IMR-90 (cell line): ENCODE data around the gene FCER1A. TPM values are rescaled to one million over a fixed set of nuclear protein-coding genes. Genes with fewer than 3 reads are reported as not detected.

ENCODE experiments used
- ATAC-seq: fragments of 200-7000 bp; cut with Tn5 transposase; 2 replicates; pipeline ENCODE4 v1.9.1; 2020; ENCODE audit warnings: low read depth, mild to moderate bottlenecking, moderate library complexity
- BruUV-seq: library from RNA; stranded (reverse); fragments of 400-500 nt; replicated peaks from 2 replicates; lab custom pipeline; 2021; lab: Mats Ljungman, UMichigan
- CTCF ChIA-PET: fragments of 300-600 bp; formaldehyde crosslinking; extraction: SDS; loops from one replicate; lab custom pipeline; 2021; ENCODE audit warnings: antibody characterized with exemption; lab: Yijun Ruan, JAX
- POLR2A ChIA-PET: fragments of 300-600 bp; sonication (Branson Sonifier 250); formaldehyde crosslinking; loops from one replicate; lab custom pipeline; 2022; ENCODE audit warnings: antibody characterized with exemption; ENCODE audit not compliant: unreplicated experiment; lab: Charles Lee
- DNase-seq: peaks from one replicate; pipeline ENCODE4 v3.0.0; 2013
- H2AFZ ChIP-seq: replicated peaks from 2 replicates; pipeline ENCODE3; 2013; ENCODE audit warnings: low read length, mild to moderate bottlenecking; ENCODE audit not compliant: poor library complexity
- H2AK5ac ChIP-seq: 2 replicates; pipeline ENCODE4 v1.6.1; 2013; ENCODE audit warnings: low read depth, low read length, inconsistent platforms
- H2AK9ac ChIP-seq: replicated peaks from 2 replicates; pipeline ENCODE3; 2013; ENCODE audit warnings: mild to moderate bottlenecking, low read depth, low read length, moderate library complexity; ENCODE audit not compliant: poor library complexity
- H2BK120ac ChIP-seq: 2 replicates; pipeline ENCODE4 v1.6.1; 2013; ENCODE audit warnings: low read depth, low read length, inconsistent platforms
- H2BK15ac ChIP-seq: 3 replicates; pipeline ENCODE4 v1.6.1; 2013; ENCODE audit warnings: low read depth, low read length, inconsistent platforms
- H2BK20ac ChIP-seq: 2 replicates; pipeline ENCODE4 v1.6.1; 2013; ENCODE audit warnings: low read depth, mild to moderate bottlenecking, inconsistent platforms, low read length, moderate library complexity
- H2BK5ac ChIP-seq: 2 replicates; pipeline ENCODE4 v1.6.1; 2013; ENCODE audit warnings: mild to moderate bottlenecking, low read depth, low read length, inconsistent platforms; ENCODE audit not compliant: poor library complexity, severe bottlenecking
- H3K14ac ChIP-seq: replicated peaks from 2 replicates; pipeline ENCODE4 v1.6.1; 2013; ENCODE audit warnings: low read depth, low read length, inconsistent platforms
- H3K18ac ChIP-seq: 2 replicates; pipeline ENCODE4 v1.6.1; 2013; ENCODE audit warnings: low read depth, low read length, control low read depth
- H3K23ac ChIP-seq: 2 replicates; pipeline ENCODE4 v1.6.1; 2013; ENCODE audit warnings: low read depth, low read length, inconsistent platforms
- H3K27ac ChIP-seq: 2 replicates; pipeline ENCODE4 v1.5.1; 2013; ENCODE audit warnings: mild to moderate bottlenecking, control low read depth, low read length; ENCODE audit not compliant: insufficient read depth
- H3K27me3 ChIP-seq: 2 replicates; pipeline ENCODE4 v1.6.1; 2013; ENCODE audit warnings: low read length; ENCODE audit not compliant: control insufficient read depth, insufficient read depth
- H3K36me3 ChIP-seq: 2 replicates; pipeline ENCODE4 v1.6.1; 2013; ENCODE audit warnings: low read length, mixed read lengths; ENCODE audit not compliant: control insufficient read depth, insufficient read depth
- H3K4ac ChIP-seq: 2 replicates; pipeline ENCODE4 v1.6.1; 2013; ENCODE audit warnings: low read depth, low read length, inconsistent platforms
- H3K4me1 ChIP-seq: 2 replicates; pipeline ENCODE4 v1.6.1; 2013; ENCODE audit warnings: low read length, mixed read lengths; ENCODE audit not compliant: control insufficient read depth, insufficient read depth
- H3K4me2 ChIP-seq: 2 replicates; pipeline ENCODE4 v1.6.1; 2013; ENCODE audit warnings: low read depth, mild to moderate bottlenecking, control low read depth, low read length, moderate library complexity
- H3K4me3 ChIP-seq: 2 replicates; pipeline ENCODE4 v1.5.1; 2013; ENCODE audit warnings: low read depth, mild to moderate bottlenecking, control low read depth, low read length, moderate library complexity; ENCODE audit not compliant: insufficient read depth
- H3K56ac ChIP-seq: 2 replicates; pipeline ENCODE4 v1.6.1; 2013; ENCODE audit warnings: low read length, inconsistent platforms; ENCODE audit not compliant: insufficient read depth; ENCODE audit errors: extremely low read depth
- H3K79me1 ChIP-seq, 2 experiments: 2 replicates each; pipeline ENCODE4 v1.6.1; 2013; ENCODE audit warnings: low read length in 2 of 2, inconsistent platforms in 1 of 2, low read depth in 1 of 2
- H3K9ac ChIP-seq: 2 replicates; pipeline ENCODE4 v1.6.1; 2013; ENCODE audit warnings: low read depth, low read length, control low read depth
- H3K9me1 ChIP-seq: 2 replicates; pipeline ENCODE4 v1.6.1; 2013; ENCODE audit warnings: low read length, inconsistent platforms; ENCODE audit not compliant: insufficient read depth
- H3K9me3 ChIP-seq: 2 replicates; pipeline ENCODE4 v1.6.1; 2013; ENCODE audit warnings: low read length; ENCODE audit not compliant: control insufficient read depth, insufficient read depth
- H4K20me1 ChIP-seq: 2 replicates; pipeline ENCODE4 v1.6.1; 2013; ENCODE audit warnings: low read length, inconsistent platforms; ENCODE audit not compliant: insufficient read depth
- H4K5ac ChIP-seq: 2 replicates; pipeline ENCODE4 v1.6.1; 2013; ENCODE audit warnings: mild to moderate bottlenecking, low read depth, low read length, control low read depth
- H4K8ac ChIP-seq, 2 experiments: 2 replicates each; pipeline ENCODE4 v1.6.1; 2013; ENCODE audit warnings: low read depth in 2 of 2, low read length in 2 of 2, control low read depth in 1 of 2, inconsistent platforms in 1 of 2
- H4K91ac ChIP-seq: 2 replicates; pipeline ENCODE4 v1.6.1; 2013; ENCODE audit warnings: low read depth, low read length, inconsistent platforms; ENCODE audit not compliant: insufficient read depth
- BHLHE40 ChIP-seq: fragments of 150-350 bp; IDR thresholded peaks from 2 replicates; pipeline ENCODE4 v1.6.1; 2016; ENCODE audit warnings: mild to moderate bottlenecking, low read depth, low read length
- CEBPB ChIP-seq: IDR thresholded peaks from 2 replicates; pipeline ENCODE4 v1.6.1; 2012; ENCODE audit warnings: low read depth, low read length, improper control_type of control experiment
- CTCF ChIP-seq: conservative IDR thresholded peaks from 2 replicates; pipeline ENCODE4 v1.5.1; 2012; ENCODE audit warnings: mild to moderate bottlenecking, low read depth, low read length, improper control_type of control experiment
- FOS ChIP-seq: fragments of 150-350 bp; IDR thresholded peaks from 2 replicates; pipeline ENCODE4 v1.6.1; 2016; ENCODE audit warnings: low read depth, low read length
- MAFK ChIP-seq: IDR thresholded peaks from 2 replicates; pipeline ENCODE4 v1.6.1; 2012; ENCODE audit warnings: low read depth, low read length, improper control_type of control experiment
- NFE2L2 ChIP-seq: fragments of 150-350 bp; IDR thresholded peaks from 2 replicates; pipeline ENCODE4 v1.6.1; 2016; ENCODE audit warnings: low read depth, mild to moderate bottlenecking, low read length
- RFX5 ChIP-seq: IDR thresholded peaks from 2 replicates; pipeline ENCODE4 v1.8.0; 2012; ENCODE audit warnings: low read depth, mild to moderate bottlenecking, low read length, moderate library complexity
- USF2 ChIP-seq: fragments of 150-350 bp; IDR thresholded peaks from 2 replicates; pipeline ENCODE4 v1.6.1; 2017; ENCODE audit warnings: mild to moderate bottlenecking, antibody characterized with exemption, low read length, low read depth
- dilution Hi-C: fragments of 300-500 bp; cut with HindIII; formaldehyde crosslinking; loops from one replicate; pipeline ENCODE4 v1.14.3; 2018; ENCODE audit warnings: low sequenced_read_pairs; ENCODE audit not compliant: unreplicated experiment
- in situ Hi-C: fragments of 300-500 bp; cut with MboI; formaldehyde crosslinking; loops from 3 replicates; pipeline ENCODE4 v1.14.3; 2019; ENCODE audit warnings: low sequenced_read_pairs, inconsistent platforms, mixed read lengths
- intact Hi-C: fragments of 100-400 bp; cut with micrococcal nuclease; formaldehyde crosslinking; loops from 2 replicates; pipeline ENCODE4 v1.10.0; 2022
- polyA plus RNA-seq, 3 experiments: library from polyadenylated mRNA; depleted of rRNA; stranded (reverse); fragments of >200 nt; gene quantifications; 2 replicates each; pipeline ENCODE4 v1.2.3, GENCODE V29; 2012; ENCODE audit warnings: low replicate concordance in 1 of 3
- total RNA-seq: library from RNA; depleted of rRNA; stranded (reverse); fragments of >200 nt; gene quantifications from 2 replicates; pipeline ENCODE4 v1.2.3, GENCODE V29; 2012

The FCER1A gene
- total and polyA plus RNA-seq, 2 of the 4 experiments (the other 2 are of a cell fraction) = not detected

- no peaks in the 10 kb centered on the region for H3K27me3 ChIP-seq
- no peak overlapping the region for H2AFZ ChIP-seq
- in situ Hi-C loops = no loop called here
- CTCF ChIA-PET = no interaction called here
- no peaks in the 10 kb centered on the region for H4K20me1 ChIP-seq
- H3K4me3 ChIP-seq = no peak overlapping the region
- ATAC-seq (no peak), DNase-seq (no peak)
- H2BK20ac ChIP-seq = no peak overlapping the region
- no peak overlapping the region for H3K4me2 ChIP-seq
- intact Hi-C loops = no loop called here
- BruUV-seq = no TSS peak
- no peak overlapping the region for H4K8ac ChIP-seq
- no peak overlapping the region for H4K91ac ChIP-seq
- POLR2A ChIA-PET = no interaction called here
- no peak overlapping the region for H3K56ac ChIP-seq
- H3K9ac ChIP-seq = no peak overlapping the region
- H2BK5ac ChIP-seq = no peak overlapping the region
- dilution Hi-C loops = no loop called here
- no peak overlapping the region for H3K27ac ChIP-seq
- H2AK9ac ChIP-seq = no peak overlapping the region
- H3K14ac ChIP-seq = no peak overlapping the region
- TF ChIP-seq CTCF (no peak), RFX5 (no peak), USF2 (no peak), CEBPB (no peak), FOS (no peak), NFE2L2 (no peak), BHLHE40 (no peak), MAFK (no peak)
- no peak overlapping the region for H4K5ac ChIP-seq
- H3K9me3 ChIP-seq = no peaks in the 10 kb centered on the region
- H3K4ac ChIP-seq = no peak overlapping the region
- H3K18ac ChIP-seq = no peak overlapping the region
- H3K23ac ChIP-seq = no peak overlapping the region
- H2AK5ac ChIP-seq = no peak overlapping the region
- H3K9me1 ChIP-seq = no peaks in the 10 kb centered on the region
- H3K79me1 ChIP-seq = no peaks in the 10 kb centered on the region
- no peaks in the 10 kb centered on the region for H3K36me3 ChIP-seq
- no peak overlapping the region for H2BK120ac ChIP-seq
- H2BK15ac ChIP-seq = no peak overlapping the region
- H3K4me1 ChIP-seq = no peaks in the 10 kb centered on the region
Observed at GRCh38 chr1:159338018-159338417, 35.9 kb downstream of the FCER1A start.
